ENCODE data around the gene CA5A. TPM values are rescaled to one million over a fixed set of nuclear protein-coding genes. Genes with fewer than 3 reads are reported as not detected.

CA5A gene
- total and polyA plus RNA-seq, 2 of the 13 experiments (the other 11 are each of a cell fraction or from before 2014, with no cell fraction given), result 66.8 to 106 TPM

- TF ChIP-seq HOXA7 (CRISPR knock-in tag; IDR thresholded peaks at IDR 0.05) (no peak), HCFC1 (IDR thresholded peaks at IDR 0.05; ENCODE audit: low read depth, low read length) (no peak), ZNF431 (CRISPR knock-in tag; IDR thresholded peaks at IDR 0.05; ENCODE audit: borderline replicate concordance, low read depth) (no peak), TFDP2 (CRISPR knock-in tag; IDR thresholded peaks at IDR 0.05) (peak; percentile 70), RFX5 (IDR thresholded peaks at IDR 0.05; ENCODE audit: low read depth, low read length) (0 out of 2 replicates have a peak, but pooled peaks have one; percentile 46), POLR2A (IDR thresholded peaks at IDR 0.05; ENCODE audit: insufficient read depth in 1 of 2, low read depth in 2 of 2, low read length in 2 of 2) (peak; percentile 64 to 73), ZBTB2 (CRISPR knock-in tag; IDR thresholded peaks at IDR 0.05; ENCODE audit: low read depth) (no peak), ZNF740 (CRISPR knock-in tag; IDR thresholded peaks at IDR 0.05) (no peak), ZFP36 (IDR thresholded peaks at IDR 0.05; ENCODE audit: borderline replicate concordance, low read depth, low read length, partially characterized antibody) (no peak), ZFP37 (CRISPR knock-in tag; IDR thresholded peaks at IDR 0.05; ENCODE audit: borderline replicate concordance) (no peak), ZNF557 (CRISPR knock-in tag; IDR thresholded peaks at IDR 0.05) (no peak), ZNF205 (CRISPR knock-in tag; IDR thresholded peaks at IDR 0.05) (no peak), ZNF547 (CRISPR knock-in tag; IDR thresholded peaks at IDR 0.05) (peak; percentile 27; the same call in 1 of the 2 replicates), THAP9 (CRISPR knock-in tag; IDR thresholded peaks at IDR 0.05; ENCODE audit: borderline replicate concordance) (peak; percentile 46; the same call in 1 of the 2 replicates), ZNF441 (CRISPR knock-in tag; IDR thresholded peaks at IDR 0.05; ENCODE audit: borderline replicate concordance) (no peak), ZSCAN9 (CRISPR knock-in tag; IDR thresholded peaks at IDR 0.05; ENCODE audit: borderline replicate concordance) (peak; percentile 48; the same call in 1 of the 2 replicates), SRY (CRISPR knock-in tag; IDR thresholded peaks at IDR 0.05) (peak; percentile 39; the same call in 1 of the 2 replicates), ZNF232 (CRISPR knock-in tag; IDR thresholded peaks at IDR 0.05; ENCODE audit: borderline replicate concordance) (peak; percentile 61; the same call in 1 of the 2 replicates), MTA1 (CRISPR knock-in tag; IDR thresholded peaks at IDR 0.05; ENCODE audit: borderline replicate concordance) (peak; percentile 70; the same call in 1 of the 2 replicates), ZKSCAN5 (CRISPR knock-in tag; IDR thresholded peaks at IDR 0.05) (no peak), ZNF577 (CRISPR knock-in tag; IDR thresholded peaks at IDR 0.05; ENCODE audit: borderline replicate concordance, low read depth) (no peak), TARDBP (CRISPR knock-in tag; IDR thresholded peaks at IDR 0.05) (peak; percentile 31; the same call in 1 of the 2 replicates), EHMT2 (IDR thresholded peaks at IDR 0.05; ENCODE audit: borderline replicate concordance, low read depth, low read length) (no peak)
These were observed 12.9 kb upstream of the CA5A start (continued) for GRCh38 chr16:87949071-87949744.
